Lower leg skin (tissue), 4 donors: Measurements from ENCODE around the gene FIBCD1. TPM values are rescaled to one million over a fixed set of nuclear protein-coding genes. Genes with fewer than 3 reads are reported as not detected.
"Not testable (repeated sequence)": the region's sequence is repeated elsewhere in the genome, so short reads cannot be mapped to it uniquely, and the experiment has no call there.

Experiments
- DNase-seq, 2 donors: peaks; one replicate each; pipeline ENCODE4 v3.0.0-alpha.2; 2019; ENCODE audit warnings: low spot score in 2 of 2
- H3K4me3 ChIP-seq: fragments of 200-600 bp; sonication (generic); 2 replicates; pipeline ENCODE4 v1.5.1; 2017; ENCODE audit warnings: mild to moderate bottlenecking, low read depth; ENCODE audit not compliant: poor library complexity, severe bottlenecking
- CTCF ChIP-seq, 3 donors: fragments of 450-650 bp; IDR thresholded peaks; one replicate each; pipeline ENCODE4 v1.5.1; 2016; ENCODE audit warnings: antibody characterized with exemption in 3 of 3, mild to moderate bottlenecking in 3 of 3, moderate library complexity in 2 of 3
- POLR2A ChIP-seq, 2 donors: fragments of 450-650 bp; IDR thresholded peaks; one replicate each; pipeline ENCODE4 v1.6.1; 2016 to 2017; ENCODE audit warnings: antibody characterized with exemption in 2 of 2, mild to moderate bottlenecking in 1 of 2, moderate library complexity in 1 of 2
- WGBS, 2 donors: methylation state at CpG; one replicate each; pipeline ENCODE4 v1.1.5; 2018; 5-methylcytosine and 5-hydroxymethylcytosine counted together
- intact Hi-C: fragments of 100-400 bp; cut with DNase I; formaldehyde crosslinking; loops from one replicate; pipeline ENCODE4 v1.15.0; 2023; ENCODE audit warnings: low total_unique reads
- total RNA-seq, 4 donors: library from RNA; depleted of rRNA; stranded (reverse); fragments of >200 nt; gene quantifications; one replicate each; pipeline ENCODE4 v1.1.0, GENCODE V29; 2016

The FIBCD1 gene
- total RNA-seq, 4 donors from 2014 or later = 0.17 to 0.42 TPM; not detected in 2

- no peak for DNase-seq
- 72 to 78% methylated on average over 20 to 24 of the region's 24 CpGs for WGBS, 2 donors
- TF ChIP-seq CTCF (IDR thresholded peaks at IDR 0.05) (no peak), POLR2A (IDR thresholded peaks at IDR 0.05) (no peak)
- H3K4me3 ChIP-seq = no peak overlapping the region
- intact Hi-C loops = no loop called here
Measured at GRCh38 chr9:130914417-130915095, 24.5 kb downstream of the FIBCD1 start.

GRCh38 chr9:130913599-130914416, 25.2 kb downstream of the FIBCD1 start:
- 62 to 66% methylated on average over 23 of the region's 23 CpGs for WGBS, 2 donors
- intact Hi-C loops = no loop called here
- no peak overlapping the region for H3K4me3 ChIP-seq
- TF ChIP-seq POLR2A (IDR thresholded peaks at IDR 0.05) = no peak
- TF ChIP-seq CTCF (IDR thresholded peaks at IDR 0.05) = no peak
- DNase-seq = no peak

DNA sequence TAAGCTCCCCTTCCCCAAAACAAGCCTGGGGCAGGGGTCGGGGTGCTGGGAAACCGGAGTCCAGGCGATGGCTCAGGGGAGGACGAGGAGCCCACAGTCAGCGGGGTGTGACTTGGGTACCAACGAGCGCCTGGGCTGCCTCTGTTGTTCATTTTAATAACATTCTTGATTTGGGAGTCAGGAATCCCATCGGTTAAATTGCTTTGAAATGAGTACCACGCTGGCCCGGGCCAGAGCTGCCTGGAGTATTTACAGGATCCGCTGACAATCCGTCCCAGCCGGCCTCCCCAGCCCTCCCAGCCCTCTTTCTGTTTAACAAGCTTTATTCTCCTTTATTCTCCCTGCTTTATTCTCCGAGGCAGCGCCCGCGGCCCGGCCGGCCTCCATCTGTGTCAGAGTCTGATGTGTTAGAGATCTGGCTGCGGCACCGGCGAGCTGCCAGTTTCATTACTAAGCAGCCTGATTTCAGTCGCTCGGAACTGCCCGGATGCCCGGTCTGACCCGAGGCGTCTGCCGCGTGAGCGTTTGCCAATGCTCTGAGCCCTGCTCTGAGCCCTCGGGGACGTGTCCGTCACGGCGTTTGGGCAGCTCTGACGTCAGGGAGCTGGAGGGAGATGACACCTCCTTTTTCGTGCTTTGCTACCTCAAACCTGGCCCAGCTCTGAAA, 26.0 kb downstream of the FIBCD1 start:
- WGBS, 2 donors = 36 to 40% methylated on average over 30 to 38 of the region's 38 CpGs
- TF ChIP-seq CTCF (IDR thresholded peaks at IDR 0.05) = no peak
- no peak for TF ChIP-seq POLR2A (IDR thresholded peaks at IDR 0.05)
- H3K4me3 ChIP-seq = no peak overlapping the region
- intact Hi-C loops = no loop called here
- no peak for DNase-seq

DNA sequence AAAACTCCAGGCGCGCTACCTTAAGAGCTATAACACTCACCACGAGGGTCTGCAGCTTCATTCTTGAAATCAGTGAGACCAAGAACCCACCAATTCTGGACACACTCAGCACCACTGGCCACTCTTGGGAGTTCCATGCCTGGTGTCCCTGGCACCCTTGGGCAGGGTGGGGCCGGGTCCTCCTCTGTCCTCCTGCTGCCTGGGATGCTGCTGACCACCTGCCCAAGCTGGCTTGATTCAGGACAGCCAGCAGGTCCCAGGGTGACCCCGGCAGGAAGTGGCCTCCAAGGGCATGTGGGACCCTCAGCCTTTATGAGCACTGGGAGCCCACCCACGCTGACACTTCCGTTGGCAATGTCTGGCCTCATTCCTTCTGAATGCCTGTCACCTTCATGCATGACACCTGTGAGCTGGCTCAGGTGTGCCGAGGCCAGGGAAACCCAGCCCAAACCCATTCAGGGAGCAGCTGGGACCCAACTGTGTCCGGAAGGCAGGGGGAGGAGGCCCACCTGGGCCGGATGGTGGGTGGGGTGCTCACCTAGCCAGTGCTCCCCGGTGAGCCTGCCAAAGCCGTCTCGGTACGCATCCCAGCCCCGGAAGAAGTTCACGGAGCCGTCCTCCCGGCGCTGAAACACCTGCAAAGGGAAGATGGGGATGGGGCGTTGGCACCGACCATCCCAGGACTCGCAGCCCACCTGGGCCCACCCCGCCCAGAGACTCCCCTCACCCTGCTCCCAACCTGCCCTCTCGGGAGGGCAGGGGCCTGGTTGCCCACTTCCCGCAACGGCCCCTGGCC, 27.6 kb downstream of the FIBCD1 start:
- H3K4me3 ChIP-seq = no peak overlapping the region
- intact Hi-C loops = no loop called here
- 52 to 74% methylated on average over 12 to 15 of the region's 26 CpGs for WGBS, 2 donors
- TF ChIP-seq CTCF (IDR thresholded peaks at IDR 0.05) (no peak), POLR2A (IDR thresholded peaks at IDR 0.05) (no peak)
- no peak for DNase-seq

GRCh38 chr9:130910670-130911069, 28.4 kb downstream of the FIBCD1 start:
- DNase-seq, intact Hi-C loops, H3K4me3 ChIP-seq: not testable (repeated sequence)
- WGBS, 2 donors = 63 to 86% methylated on average over 1 of the region's 1 CpG

DNA sequence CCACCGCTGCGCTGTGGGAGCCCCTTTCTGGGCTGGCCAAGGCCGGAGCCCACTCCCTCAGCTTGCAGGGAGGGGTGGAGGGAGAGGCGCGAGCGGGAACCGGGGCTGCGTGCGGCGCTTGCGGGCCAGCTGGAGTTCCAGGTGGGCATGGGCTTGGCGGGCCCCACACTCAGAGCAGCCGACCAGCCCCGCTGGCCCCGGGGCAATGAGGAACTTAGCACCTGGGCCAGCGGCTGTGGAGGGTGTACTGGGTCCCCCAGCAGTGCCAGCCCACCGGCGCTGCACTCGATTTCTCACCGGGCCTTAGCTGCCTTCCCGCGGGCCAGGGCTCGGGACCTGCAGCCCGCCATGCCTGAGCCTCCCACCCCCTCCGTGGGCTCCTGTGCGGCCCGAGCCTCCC, 29.0 kb downstream of the FIBCD1 start:
- H3K4me3 ChIP-seq, DNase-seq, intact Hi-C loops: not testable (repeated sequence)
- WGBS, 2 donors = 90 to 94% methylated on average over 13 to 14 of the region's 27 CpGs
